Measurements from ENCODE around the gene LRRC37A. TPM values are rescaled to one million over a fixed set of nuclear protein-coding genes. Genes with fewer than 3 reads are reported as not detected.

The LRRC37A gene
- polyA plus RNA-seq, 3 donors: 0.30 to 0.90 (median 0.51) TPM

Other genes with a start within 250 kb of the LRRC37A start
- gene KANSL1, start 101.7 kb upstream of the LRRC37A start, polyA plus RNA-seq: 10 to 100 TPM; 11.4 to 15.2 (median 14.3) TPM
- 10 to 100 TPM in 1 of 3 donors, 1 to 10 TPM in 2; 3.9 to 13.5 (median 5.0) TPM for gene ARL17B, start 66.6 kb downstream of the LRRC37A start, polyA plus RNA-seq
- 1 to 10 TPM; 1.8 to 3.0 (median 1.9) TPM for gene LRRC37A2, start 217.3 kb downstream of the LRRC37A start, polyA plus RNA-seq

All from adipose tissue (tissue), 3 donors.